Measurements from ENCODE around the gene PTX4.
A peak's percentile ranks its signal among the peaks of the same experiment; 100 is the strongest.

PTX4 gene

GRCh38 chr16:1500465-1501150, 11.9 kb upstream of the PTX4 start:
- no peak for DNase-seq (ENCODE audit: low spot score)

GRCh38 chr16:1499756-1500464, 11.2 kb upstream of the PTX4 start:
- DNase-seq (ENCODE audit: low spot score) = no peak

GRCh38 chr16:1498899-1499676, 10.3 kb upstream of the PTX4 start:
- DNase-seq (ENCODE audit: low spot score) = no peak

- DNase-seq (ENCODE audit: low spot score) = no peak
Measured at GRCh38 chr16:1497014-1497598, 8.4 kb upstream of the PTX4 start.

- no peak for DNase-seq (ENCODE audit: low spot score)
Measured at GRCh38 chr16:1496464-1496863, 7.7 kb upstream of the PTX4 start.

- DNase-seq (ENCODE audit: low spot score) = no peak
Measured at GRCh38 chr16:1495889-1496262, 7.1 kb upstream of the PTX4 start.

GRCh38 chr16:1495211-1495888, 6.6 kb upstream of the PTX4 start:
- DNase-seq (ENCODE audit: low spot score) = no peak

- DNase-seq (ENCODE audit: low spot score) = no peak
Measured at GRCh38 chr16:1494711-1495110, 6.0 kb upstream of the PTX4 start.

- peak; percentile 67 for DNase-seq (ENCODE audit: low spot score)
Measured at GRCh38 chr16:1494129-1494640, 5.4 kb upstream of the PTX4 start.

GRCh38 chr16:1493746-1494094, 5.0 kb upstream of the PTX4 start:
- peak; percentile 71 for DNase-seq (ENCODE audit: low spot score)

- DNase-seq (ENCODE audit: low spot score) = peak; percentile 99
Measured at GRCh38 chr16:1492923-1493745, 4.4 kb upstream of the PTX4 start, which contains the start of gene TELO2. TELO2 (plus strand) TSS chr16:1493360; CDS start chr16:1494282, 922 bp downstream.

GRCh38 chr16:1492082-1492922, 3.6 kb upstream of the PTX4 start:
- no peak for DNase-seq (ENCODE audit: low spot score)

GRCh38 chr16:1491327-1491726, 2.6 kb upstream of the PTX4 start:
- no peak for DNase-seq (ENCODE audit: low spot score)

- no peak for DNase-seq (ENCODE audit: low spot score)
Measured at GRCh38 chr16:1489077-1489476, 333 bp upstream of the PTX4 start.

- no peak for DNase-seq (ENCODE audit: low spot score)
Measured at GRCh38 chr16:1488054-1488601, 616 bp downstream of the PTX4 start.

- DNase-seq (ENCODE audit: low spot score) = no peak
Measured at GRCh38 chr16:1487395-1488053, 1.2 kb downstream of the PTX4 start.

GRCh38 chr16:1486551-1487390, 2.0 kb downstream of the PTX4 start:
- DNase-seq (ENCODE audit: low spot score) = no peak

GRCh38 chr16:1485847-1486496, 2.8 kb downstream of the PTX4 start:
- no peak for DNase-seq (ENCODE audit: low spot score)

All from iPS-NIHi11 (cell line).